ENCODE data around the gene SERTM1.

Gene SERTM1

DNA sequence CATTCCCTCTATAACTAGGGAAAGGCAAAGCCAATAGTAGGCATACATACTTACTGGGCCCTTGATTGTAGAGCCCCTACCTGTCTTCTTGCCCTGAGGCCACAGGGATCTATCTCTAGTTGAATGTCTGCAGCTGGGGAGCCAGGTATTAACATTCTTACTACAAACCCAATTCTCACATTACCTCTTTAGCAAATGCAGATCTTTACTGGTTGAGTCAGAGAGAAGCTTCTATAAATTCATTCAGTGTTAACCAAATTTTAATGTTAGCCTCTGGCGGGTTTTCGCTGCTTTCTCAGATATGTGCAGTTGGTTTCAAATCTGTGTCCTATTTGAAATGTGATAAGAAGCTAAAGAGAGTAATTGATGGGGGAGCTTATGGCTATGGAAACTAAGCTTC is 43.2 kb downstream of the SERTM1 start:
- no peaks in the 10 kb centered on the region; the same call in 1 of the 2 replicates for H3K4me1 ChIP-seq (ENCODE audit: control insufficient read depth, low read length)

DNA sequence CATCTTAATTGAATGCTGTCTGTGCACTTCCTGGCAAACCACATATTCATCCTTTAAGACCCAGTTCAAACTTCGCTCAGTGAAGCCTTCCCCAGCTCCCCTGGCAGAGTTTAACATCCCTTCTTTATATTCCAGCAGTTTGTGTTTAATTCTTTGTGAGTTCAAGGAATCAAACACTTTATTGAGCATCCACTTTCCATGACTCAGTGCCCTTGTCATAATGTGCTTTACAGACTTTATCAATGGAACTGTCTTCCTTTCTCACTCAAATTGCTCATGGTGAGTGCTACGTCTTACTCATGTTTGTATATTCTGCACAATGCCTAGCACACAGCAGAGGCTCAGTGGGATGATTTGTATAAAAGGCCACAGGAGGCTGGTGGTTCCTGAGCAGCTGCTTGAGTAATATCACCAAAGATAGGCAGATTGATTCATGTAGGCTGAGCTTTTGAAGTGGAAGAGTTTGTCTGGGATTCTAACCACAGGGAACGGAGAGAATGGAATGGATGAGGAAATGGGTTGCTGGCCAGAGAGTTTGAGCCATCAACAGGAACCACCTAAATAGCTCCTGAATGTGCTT is 44.2 kb downstream of the SERTM1 start:
- no peaks in the 10 kb centered on the region for H3F3A ChIP-seq (ENCODE audit: control insufficient read depth, insufficient read depth)
- H3K9me2 ChIP-seq (replicated peaks; ENCODE audit: control insufficient read depth, low read length) = no peaks in the 10 kb centered on the region
- H3K9me3 ChIP-seq (ENCODE audit: control insufficient read depth, insufficient read depth, low read length) = no peaks in the 10 kb centered on the region
- no peak overlapping the region for H3K4me3 ChIP-seq (ENCODE audit: low read length)
- H4K20me1 ChIP-seq (ENCODE audit: control insufficient read depth, insufficient read depth, low read depth, low read length) = no peaks in the 10 kb centered on the region
- no peak overlapping the region for H3K4me2 ChIP-seq (ENCODE audit: low read length)
- no peaks in the 10 kb centered on the region; the same call in 1 of the 2 replicates for H3K4me1 ChIP-seq (ENCODE audit: control insufficient read depth, low read length)
- H3K27me3 ChIP-seq (ENCODE audit: control insufficient read depth, low read length) = peaks cover 9% of the 10 kb centered on the region; the same call in 1 of the 2 replicates
- TF ChIP-seq, protein P1, sequence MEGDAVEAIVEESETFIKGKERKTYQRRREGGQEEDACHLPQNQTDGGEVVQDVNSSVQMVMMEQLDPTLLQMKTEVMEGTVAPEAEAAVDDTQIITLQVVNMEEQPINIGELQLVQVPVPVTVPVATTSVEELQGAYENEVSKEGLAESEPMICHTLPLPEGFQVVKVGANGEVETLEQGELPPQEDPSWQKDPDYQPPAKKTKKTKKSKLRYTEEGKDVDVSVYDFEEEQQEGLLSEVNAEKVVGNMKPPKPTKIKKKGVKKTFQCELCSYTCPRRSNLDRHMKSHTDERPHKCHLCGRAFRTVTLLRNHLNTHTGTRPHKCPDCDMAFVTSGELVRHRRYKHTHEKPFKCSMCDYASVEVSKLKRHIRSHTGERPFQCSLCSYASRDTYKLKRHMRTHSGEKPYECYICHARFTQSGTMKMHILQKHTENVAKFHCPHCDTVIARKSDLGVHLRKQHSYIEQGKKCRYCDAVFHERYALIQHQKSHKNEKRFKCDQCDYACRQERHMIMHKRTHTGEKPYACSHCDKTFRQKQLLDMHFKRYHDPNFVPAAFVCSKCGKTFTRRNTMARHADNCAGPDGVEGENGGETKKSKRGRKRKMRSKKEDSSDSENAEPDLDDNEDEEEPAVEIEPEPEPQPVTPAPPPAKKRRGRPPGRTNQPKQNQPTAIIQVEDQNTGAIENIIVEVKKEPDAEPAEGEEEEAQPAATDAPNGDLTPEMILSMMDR (IDR thresholded peaks at IDR 0.05; ENCODE audit: low read depth, low read length, poor library complexity, severe bottlenecking) = no peak
- no peak for TF ChIP-seq EZH2phosphoT487 (IDR thresholded peaks at IDR 0.05; ENCODE audit: borderline replicate concordance, low read length)
- no peak overlapping the region for H3K27ac ChIP-seq (ENCODE audit: low read depth, low read length)
- no peaks in the 10 kb centered on the region for H3K36me3 ChIP-seq (ENCODE audit: control insufficient read depth, low read length)
- no peaks in the 10 kb centered on the region for H3K79me2 ChIP-seq (ENCODE audit: control insufficient read depth, low read length)

More for the DNA sequence above, 43.2 kb downstream of the SERTM1 start:
- TF ChIP-seq EZH2phosphoT487 (IDR thresholded peaks at IDR 0.05; ENCODE audit: borderline replicate concordance, low read length) = no peak
- TF ChIP-seq, protein P1 (IDR thresholded peaks at IDR 0.05; ENCODE audit: low read depth, low read length, poor library complexity, severe bottlenecking) = no peak
- Histone ChIP-seq H3K9me3 (ENCODE audit: control insufficient read depth, insufficient read depth, low read length) (no peaks in the 10 kb centered on the region), H3K4me2 (ENCODE audit: low read length) (no peak overlapping the region), H3K27ac (ENCODE audit: low read depth, low read length) (no peak overlapping the region), H3K9me2 (replicated peaks; ENCODE audit: control insufficient read depth, low read length) (no peaks in the 10 kb centered on the region), H3K4me3 (ENCODE audit: low read length) (no peak overlapping the region), H3K27me3 (ENCODE audit: control insufficient read depth, low read length) (peaks cover 6% of the 10 kb centered on the region; the same call in 1 of the 2 replicates), H3K79me2 (ENCODE audit: control insufficient read depth, low read length) (no peaks in the 10 kb centered on the region), H3F3A (ENCODE audit: control insufficient read depth, insufficient read depth) (no peaks in the 10 kb centered on the region), H4K20me1 (ENCODE audit: control insufficient read depth, insufficient read depth, low read depth, low read length) (no peaks in the 10 kb centered on the region), H3K36me3 (ENCODE audit: control insufficient read depth, low read length) (no peaks in the 10 kb centered on the region)

DNA sequence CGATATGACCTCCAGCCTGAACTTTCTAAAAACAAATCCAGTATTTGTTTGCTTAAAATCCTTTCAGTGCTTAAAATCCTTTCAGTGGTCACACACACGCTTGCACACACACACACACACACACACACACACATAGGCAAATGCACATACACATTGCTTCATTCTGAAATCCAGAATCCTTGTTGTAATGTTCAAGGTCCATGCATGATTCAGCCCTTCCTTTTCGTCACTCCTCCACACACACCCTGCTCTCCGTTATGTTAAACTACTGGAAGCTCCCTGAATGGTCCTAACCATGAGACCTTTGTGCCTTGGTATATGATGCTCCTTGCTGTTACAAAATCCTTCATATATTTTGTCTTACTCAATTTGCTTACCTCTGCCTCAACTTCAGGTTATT is 44.9 kb downstream of the SERTM1 start:
- Histone ChIP-seq H3K27ac (ENCODE audit: low read depth, low read length) (no peak overlapping the region), H4K20me1 (ENCODE audit: control insufficient read depth, insufficient read depth, low read depth, low read length) (no peaks in the 10 kb centered on the region), H3F3A (ENCODE audit: control insufficient read depth, insufficient read depth) (no peaks in the 10 kb centered on the region), H3K4me2 (ENCODE audit: low read length) (no peak overlapping the region), H3K27me3 (ENCODE audit: control insufficient read depth, low read length) (peaks cover 9% of the 10 kb centered on the region; the same call in 1 of the 2 replicates), H3K9me2 (replicated peaks; ENCODE audit: control insufficient read depth, low read length) (no peaks in the 10 kb centered on the region), H3K4me1 (ENCODE audit: control insufficient read depth, low read length) (no peaks in the 10 kb centered on the region; the same call in 1 of the 2 replicates), H3K79me2 (ENCODE audit: control insufficient read depth, low read length) (no peaks in the 10 kb centered on the region), H3K9me3 (ENCODE audit: control insufficient read depth, insufficient read depth, low read length) (no peaks in the 10 kb centered on the region), H3K36me3 (ENCODE audit: control insufficient read depth, low read length) (no peaks in the 10 kb centered on the region), H3K4me3 (ENCODE audit: low read length) (no peak overlapping the region)
- no peak for TF ChIP-seq EZH2phosphoT487 (IDR thresholded peaks at IDR 0.05; ENCODE audit: borderline replicate concordance, low read length)
- TF ChIP-seq, protein P1 (IDR thresholded peaks at IDR 0.05; ENCODE audit: low read depth, low read length, poor library complexity, severe bottlenecking) = no peak
